Breast epithelium (tissue), 4 donors: ENCODE data around the gene MAB21L2. TPM values are rescaled to one million over a fixed set of nuclear protein-coding genes. Genes with fewer than 3 reads are reported as not detected.

Experiments
- DNase-seq, 2 donors: peaks; one replicate each; pipeline ENCODE4 v3.0.0-alpha.2; 2019; ENCODE audit warnings: low spot score in 2 of 2
- H3K27ac ChIP-seq, 2 donors: fragments of 200-600 bp; sonication (generic) in 1 of 2; one replicate each; pipeline ENCODE4 v1.5.1; 2016 to 2019; ENCODE audit warnings: mild to moderate bottlenecking in 1 of 2
- H3K27me3 ChIP-seq, 2 donors: fragments of 200-600 bp; sonication (generic) in 1 of 2; one replicate each; pipeline versions ENCODE4 v1.5.1 to v1.6.0; 2017 to 2019; ENCODE audit warnings: control low read depth in 1 of 2, mild to moderate bottlenecking in 1 of 2
- H3K36me3 ChIP-seq: fragments of 200-600 bp; one replicate; pipeline ENCODE4 v1.5.1; 2019
- H3K4me1 ChIP-seq, 2 donors: fragments of 200-600 bp; sonication (generic); one replicate each; pipeline ENCODE4 v1.5.1; 2016 to 2019; ENCODE audit warnings: control low read depth in 1 of 2
- H3K4me3 ChIP-seq, 3 donors: fragments of 200-600 bp; sonication (generic); 1 replicate in 2 of 3; 2 replicates in 1 of 3; pipeline ENCODE4 v1.5.1; 2016 to 2019; ENCODE audit warnings: mild to moderate bottlenecking in 3 of 3, moderate library complexity in 2 of 3
- H3K9me3 ChIP-seq, 2 donors: fragments of 200-600 bp; sonication (generic) in 1 of 2; one replicate each; pipeline ENCODE4 v1.5.1; 2016 to 2019; ENCODE audit warnings: control low read depth in 1 of 2
- POLR2A ChIP-seq: fragments of 450-650 bp; IDR thresholded peaks from one replicate; pipeline ENCODE4 v1.6.1; 2016; ENCODE audit warnings: antibody characterized with exemption, mild to moderate bottlenecking, moderate library complexity
- POLR2AphosphoS5 ChIP-seq, 3 donors: sonication (generic); formaldehyde crosslinking; IDR thresholded peaks; one replicate each; pipeline ENCODE4 v1.6.1; 2017; ENCODE audit warnings: antibody characterized with exemption in 3 of 3
- intact Hi-C: fragments of 100-400 bp; cut with DNase I; formaldehyde crosslinking; loops from one replicate; pipeline ENCODE4 v1.15.1; 2023; ENCODE audit warnings: low total_unique reads
- total RNA-seq, 3 donors: library from RNA; depleted of rRNA; stranded (reverse); fragments of >200 nt; gene quantifications; one replicate each; pipeline ENCODE4 v1.1.0, GENCODE V29; 2016
- TF ChIP-seq, protein P1 (sequence below), 3 donors: fragments of 450-650 bp; IDR thresholded peaks; one replicate each; pipeline ENCODE4 v1.5.1; 2016 to 2017; ENCODE audit warnings: antibody characterized with exemption in 3 of 3, mild to moderate bottlenecking in 3 of 3, moderate library complexity in 3 of 3

MAB21L2 gene
- total RNA-seq, 3 donors from 2014 or later, result 0.15 TPM; not detected in 2

DNA sequence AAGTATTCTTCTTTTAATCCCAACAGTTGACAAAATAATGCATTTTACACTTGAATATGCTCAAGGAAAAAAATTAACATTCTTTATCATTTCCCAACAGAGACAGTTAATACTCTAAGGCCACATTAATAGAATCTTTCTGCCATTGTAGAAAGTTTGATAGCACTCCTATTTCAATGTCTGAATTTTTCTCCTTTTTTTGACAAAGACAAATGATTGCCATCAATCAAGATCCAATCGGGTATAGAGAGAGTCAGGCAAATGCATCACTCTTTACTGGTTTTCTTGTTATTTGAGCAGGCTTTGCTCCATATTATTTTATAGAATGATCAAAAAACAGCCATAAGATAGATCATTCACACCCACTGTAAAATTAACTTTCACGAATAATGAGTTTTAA, 46.1 kb downstream of the MAB21L2 start:
- Histone ChIP-seq H3K36me3 (no peaks in the 10 kb centered on the region), H3K4me1 (no peaks in the 10 kb centered on the region), H3K27me3 (no peaks in the 10 kb centered on the region), H3K27ac (no peak overlapping the region), H3K4me3 (no peak overlapping the region), H3K9me3 (no peaks in the 10 kb centered on the region)
- DNase-seq, result no peak
- no peak for TF ChIP-seq POLR2AphosphoS5 (IDR thresholded peaks at IDR 0.05)
- no peak for TF ChIP-seq POLR2A
- TF ChIP-seq, protein P1, sequence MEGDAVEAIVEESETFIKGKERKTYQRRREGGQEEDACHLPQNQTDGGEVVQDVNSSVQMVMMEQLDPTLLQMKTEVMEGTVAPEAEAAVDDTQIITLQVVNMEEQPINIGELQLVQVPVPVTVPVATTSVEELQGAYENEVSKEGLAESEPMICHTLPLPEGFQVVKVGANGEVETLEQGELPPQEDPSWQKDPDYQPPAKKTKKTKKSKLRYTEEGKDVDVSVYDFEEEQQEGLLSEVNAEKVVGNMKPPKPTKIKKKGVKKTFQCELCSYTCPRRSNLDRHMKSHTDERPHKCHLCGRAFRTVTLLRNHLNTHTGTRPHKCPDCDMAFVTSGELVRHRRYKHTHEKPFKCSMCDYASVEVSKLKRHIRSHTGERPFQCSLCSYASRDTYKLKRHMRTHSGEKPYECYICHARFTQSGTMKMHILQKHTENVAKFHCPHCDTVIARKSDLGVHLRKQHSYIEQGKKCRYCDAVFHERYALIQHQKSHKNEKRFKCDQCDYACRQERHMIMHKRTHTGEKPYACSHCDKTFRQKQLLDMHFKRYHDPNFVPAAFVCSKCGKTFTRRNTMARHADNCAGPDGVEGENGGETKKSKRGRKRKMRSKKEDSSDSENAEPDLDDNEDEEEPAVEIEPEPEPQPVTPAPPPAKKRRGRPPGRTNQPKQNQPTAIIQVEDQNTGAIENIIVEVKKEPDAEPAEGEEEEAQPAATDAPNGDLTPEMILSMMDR (IDR thresholded peaks at IDR 0.05), result no peak
- intact Hi-C loops, result no loop called here

DNA sequence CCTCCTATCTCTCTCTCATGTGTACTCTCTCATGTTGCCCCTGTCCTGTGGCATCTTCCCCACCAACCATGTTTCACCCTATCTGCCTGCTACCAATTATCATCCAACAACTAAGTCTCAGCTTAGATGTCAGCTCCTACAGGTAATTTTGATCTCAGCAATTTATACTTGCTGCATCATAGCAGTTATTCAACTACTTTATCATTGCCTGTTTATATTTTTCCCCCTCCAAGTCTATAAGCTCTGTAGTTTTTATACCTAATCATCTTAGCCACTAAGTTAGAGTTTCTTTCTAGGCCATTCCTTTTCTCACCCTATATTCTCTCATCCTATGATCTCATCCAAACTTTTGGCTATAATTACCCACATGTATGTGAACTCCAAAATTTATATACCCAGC, 50.7 kb downstream of the MAB21L2 start:
- TF ChIP-seq, protein P1 (IDR thresholded peaks at IDR 0.05), result no peak
- TF ChIP-seq POLR2A, result no peak
- no peak for TF ChIP-seq POLR2AphosphoS5 (IDR thresholded peaks at IDR 0.05)
- H3K4me1 ChIP-seq, result no peaks in the 10 kb centered on the region
- H3K9me3 ChIP-seq, result no peaks in the 10 kb centered on the region
- H3K36me3 ChIP-seq, result no peaks in the 10 kb centered on the region
- H3K4me3 ChIP-seq, result no peak overlapping the region
- no peak for DNase-seq
- intact Hi-C loops, result no loop called here
- no peaks in the 10 kb centered on the region for H3K27me3 ChIP-seq
- no peak overlapping the region for H3K27ac ChIP-seq
